ENCODE results near the gene REV1. TPM values are rescaled to one million over a fixed set of nuclear protein-coding genes. Genes with fewer than 3 reads are reported as not detected.

Gene REV1
- total and polyA plus RNA-seq, 2 of the 8 experiments (the other 6 are each of a cell fraction or from before 2014, with no cell fraction given) = 16.6 to 34.3 TPM

DNA sequence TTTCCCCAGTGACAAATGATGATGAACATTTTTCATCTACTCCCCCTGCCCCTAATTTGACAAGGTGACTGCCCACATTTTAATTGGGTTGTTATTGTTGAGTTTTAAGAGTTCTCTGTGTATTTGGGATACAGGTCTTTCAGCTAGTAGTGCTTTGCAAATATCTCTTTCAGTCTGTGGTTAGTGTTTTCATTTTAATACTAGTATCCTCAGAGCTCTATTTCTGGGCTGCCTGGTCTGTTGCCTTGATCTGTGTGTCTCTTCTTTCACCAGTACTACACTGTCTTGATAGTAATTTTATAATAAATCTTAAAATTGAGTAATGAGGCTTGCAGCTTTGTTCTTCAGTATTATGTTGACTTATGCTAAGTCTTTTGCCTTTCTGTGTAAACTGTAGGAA is 133.0 kb downstream of the REV1 start:
- peaks cover 9 to 78% of the 10 kb centered on the region in 2 experiments for H3K79me2 ChIP-seq (ENCODE audit: control insufficient read depth in 1 of 2, insufficient read depth in 2 of 2, low read length in 2 of 2)
- FAIRE-seq = no peak
- CTCF ChIA-PET (ENCODE audit: partially characterized antibody) = interaction anchor here (1.4 to 1.9 kb wide), 4 partner anchors 8 to 20 kb away, joined by 3 to 9 read pairs (median 4); partner anchors contain the start of genes EIF5B and TXNDC9

More for the DNA sequence above, 133.0 kb downstream of the REV1 start:
- Histone ChIP-seq H4K5ac (ENCODE audit: insufficient read length, low read depth, low read length) (no peak overlapping the region), H2AK5ac (ENCODE audit: low read depth, low read length) (no peak overlapping the region), H3K14ac (ENCODE audit: insufficient read length) (no peak overlapping the region), H4K8ac (ENCODE audit: extremely low read depth, insufficient read depth, low read length) (no peak overlapping the region), H3K27me3 (replicated peaks in 1 of 4; ENCODE audit: control insufficient read depth in 3 of 4, extremely low read depth in 1 of 4, insufficient read depth in 3 of 4, low read length in 3 of 4) (no peaks in the 10 kb centered on the region), H3K4me3 (ENCODE audit: extremely low read depth in 1 of 4, insufficient read depth in 2 of 4, low read depth in 3 of 4, low read length in 4 of 4) (no peak overlapping the region), H2BK15ac (ENCODE audit: low read length) (no peak overlapping the region), H3K79me1 (ENCODE audit: low read depth, low read length) (peaks cover 6% of the 10 kb centered on the region), H3K4me1 (replicated peaks in 1 of 4; ENCODE audit: control insufficient read depth in 3 of 4, insufficient read depth in 4 of 4, low read length in 3 of 4) (no peaks in the 10 kb centered on the region; a peak in 1 of 7 replicates), H3K9ac (replicated peaks in 1 of 4; ENCODE audit: extremely low read depth in 1 of 4, low read depth in 3 of 4, low read length in 3 of 4) (no peak overlapping the region), H3K4me2 (ENCODE audit: insufficient read depth in 1 of 2, low read depth in 2 of 2, low read length in 2 of 2) (no peak overlapping the region), H3K36me3 (ENCODE audit: control insufficient read depth in 2 of 4, insufficient read depth in 4 of 4, low read length in 3 of 4) (peaks cover 0 to 8% (median under 1%) of the 10 kb centered on the region in 4 experiments; a peak in 2 of 8 replicates), H2BK20ac (ENCODE audit: low read length) (no peak overlapping the region), H3K56ac (replicated peaks; ENCODE audit: insufficient read length, low read depth, low read length) (no peak overlapping the region), H2BK5ac (ENCODE audit: low read depth, low read length) (no peak overlapping the region), H2AFZ (ENCODE audit: low read length) (no peak overlapping the region), H4K20me1 (replicated peaks in 1 of 2; ENCODE audit: control insufficient read depth in 1 of 2, insufficient read depth in 2 of 2, low read length in 2 of 2) (peaks cover 2 to 4% of the 10 kb centered on the region in 2 experiments), H2BK12ac (ENCODE audit: low read depth, low read length) (no peak overlapping the region), H3K23me2 (ENCODE audit: low read depth, low read length) (no peaks in the 10 kb centered on the region), H2BK120ac (replicated peaks; ENCODE audit: low read depth, low read length) (no peak overlapping the region), H4K91ac (replicated peaks; ENCODE audit: insufficient read length, low read length) (no peak overlapping the region), H3K9me3 (ENCODE audit: insufficient read depth in 2 of 2, low read depth in 1 of 2, low read length in 1 of 2) (no peaks in the 10 kb centered on the region), H3K27ac (ENCODE audit: low read depth, low read length) (no peak overlapping the region), H3K23ac (ENCODE audit: insufficient read length) (no peak overlapping the region), H3K4ac (replicated peaks; ENCODE audit: insufficient read length, low read depth, low read length) (no peak overlapping the region), H3K18ac (ENCODE audit: extremely low read depth, low read length) (no peak overlapping the region)
- no peak for DNase-seq (ENCODE audit: low read depth in 1 of 2, low spot score in 2 of 2)
- POLR2A ChIA-PET (ENCODE audit: partially characterized antibody) = interaction anchor here (1.1 to 1.5 kb wide), 2 partner anchors 9 to 161 kb away, joined by 3 read pairs; no protein-coding TSS in a partner anchor
- TF ChIP-seq TEAD4 (IDR thresholded peaks at IDR 0.05; ENCODE audit: low read depth, low read length) = no peak
- TF ChIP-seq TAF1 (IDR thresholded peaks at IDR 0.05; ENCODE audit: low read depth, low read length) = no peak
- TF ChIP-seq RAD21 (IDR thresholded peaks at IDR 0.05 in 1 of 2, conservative IDR thresholded peaks at IDR 0.05 in 1 of 2; ENCODE audit: low read depth in 2 of 2, low read length in 2 of 2) = no peak
- TF ChIP-seq EZH2 (IDR thresholded peaks at IDR 0.05; ENCODE audit: low read depth, low read length, severe bottlenecking) = no peak
- TF ChIP-seq RXRA (IDR thresholded peaks at IDR 0.05; ENCODE audit: insufficient read depth, low read depth, low read length) = no peak
- TF ChIP-seq ZNF274 (IDR thresholded peaks at IDR 0.05; ENCODE audit: borderline replicate concordance, extremely low read depth, low read length) = no peak
- no peak for TF ChIP-seq GTF2F1 (IDR thresholded peaks at IDR 0.05; ENCODE audit: borderline replicate concordance, low read depth, low read length)
- no peak for TF ChIP-seq CEBPB (IDR thresholded peaks at IDR 0.05; ENCODE audit: low read depth, low read length)
- no peak for TF ChIP-seq CBX8 (IDR thresholded peaks at IDR 0.05; ENCODE audit: borderline replicate concordance, low read depth, low read length)
- TF ChIP-seq BCL11A (IDR thresholded peaks at IDR 0.05; ENCODE audit: low read depth in 2 of 2, low read length in 2 of 2) = no peak
- TF ChIP-seq MAX (IDR thresholded peaks at IDR 0.05) = no peak
- TF ChIP-seq HDAC2 (IDR thresholded peaks at IDR 0.05; ENCODE audit: borderline replicate concordance in 1 of 2, low read depth in 2 of 2, low read length in 2 of 2) = no peak

Data from H1 (cell line).